Measurements from ENCODE around the gene CCDC192.

DNA sequence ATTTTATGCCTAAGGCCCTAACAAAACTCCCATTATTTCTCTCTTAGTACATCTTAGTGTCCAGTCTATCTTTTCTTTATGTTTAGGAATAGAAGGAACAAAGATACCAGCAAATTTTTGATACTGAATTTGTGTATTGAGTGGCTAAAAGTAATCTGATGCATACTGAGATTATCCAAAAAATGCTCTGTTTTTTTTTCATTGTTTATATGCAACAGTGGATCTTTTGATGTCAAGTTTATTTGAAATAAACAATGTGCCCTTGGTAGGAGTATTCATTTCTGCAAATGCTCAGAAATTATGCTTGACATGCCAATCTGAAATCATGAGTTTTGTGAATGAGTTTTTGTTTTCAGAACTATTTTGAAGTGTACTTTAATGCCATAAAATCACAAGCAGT lies 58.7 kb downstream of the CCDC192 start:
- TF ChIP-seq POLR2A (IDR thresholded peaks at IDR 0.05) = no peak
- TF ChIP-seq, protein P1, sequence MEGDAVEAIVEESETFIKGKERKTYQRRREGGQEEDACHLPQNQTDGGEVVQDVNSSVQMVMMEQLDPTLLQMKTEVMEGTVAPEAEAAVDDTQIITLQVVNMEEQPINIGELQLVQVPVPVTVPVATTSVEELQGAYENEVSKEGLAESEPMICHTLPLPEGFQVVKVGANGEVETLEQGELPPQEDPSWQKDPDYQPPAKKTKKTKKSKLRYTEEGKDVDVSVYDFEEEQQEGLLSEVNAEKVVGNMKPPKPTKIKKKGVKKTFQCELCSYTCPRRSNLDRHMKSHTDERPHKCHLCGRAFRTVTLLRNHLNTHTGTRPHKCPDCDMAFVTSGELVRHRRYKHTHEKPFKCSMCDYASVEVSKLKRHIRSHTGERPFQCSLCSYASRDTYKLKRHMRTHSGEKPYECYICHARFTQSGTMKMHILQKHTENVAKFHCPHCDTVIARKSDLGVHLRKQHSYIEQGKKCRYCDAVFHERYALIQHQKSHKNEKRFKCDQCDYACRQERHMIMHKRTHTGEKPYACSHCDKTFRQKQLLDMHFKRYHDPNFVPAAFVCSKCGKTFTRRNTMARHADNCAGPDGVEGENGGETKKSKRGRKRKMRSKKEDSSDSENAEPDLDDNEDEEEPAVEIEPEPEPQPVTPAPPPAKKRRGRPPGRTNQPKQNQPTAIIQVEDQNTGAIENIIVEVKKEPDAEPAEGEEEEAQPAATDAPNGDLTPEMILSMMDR (IDR thresholded peaks at IDR 0.05) = no peak
- no peak for TF ChIP-seq POLR2AphosphoS5 (IDR thresholded peaks at IDR 0.05)
